Liver (tissue), 2 donors: ENCODE measurements around the gene RASL12.

Experiments
- RXRA ChIP-seq, 2 donors: IDR thresholded peaks; 2 replicates each; pipeline ENCODE4 v1.6.1; 2017 to 2018; ENCODE audit warnings: antibody characterized with exemption in 2 of 2, mild to moderate bottlenecking in 1 of 2
- SP1 ChIP-seq: IDR thresholded peaks from 2 replicates; pipeline ENCODE4 v1.6.1; 2018; ENCODE audit warnings: antibody characterized with exemption, mild to moderate bottlenecking
- TF ChIP-seq, protein P1 (sequence below): IDR thresholded peaks from 2 replicates; pipeline ENCODE4 v1.6.1; 2016; ENCODE audit warnings: antibody characterized with exemption
- donor health status: healthy.

- TF ChIP-seq SP1 (no peak), RXRA (IDR thresholded peaks at IDR 0.05) (no peak)
- TF ChIP-seq, protein P1, sequence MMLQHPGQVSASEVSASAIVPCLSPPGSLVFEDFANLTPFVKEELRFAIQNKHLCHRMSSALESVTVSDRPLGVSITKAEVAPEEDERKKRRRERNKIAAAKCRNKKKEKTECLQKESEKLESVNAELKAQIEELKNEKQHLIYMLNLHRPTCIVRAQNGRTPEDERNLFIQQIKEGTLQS = no peak
These were observed 39.5 kb downstream of the RASL12 start for GRCh38 chr15:65028338-65028737.
